Common myeloid progenitor, CD34-positive (primary cell): ENCODE data around the gene GLB1L3.

Source experiments
- CTCF ChIA-PET: fragments of 350-600 bp; sonication (Branson Sonifier 250); formaldehyde crosslinking; loops from one replicate; lab custom pipeline; 2021; ENCODE audit warnings: antibody characterized with exemption; lab: Charles Lee
- POLR2A ChIA-PET: fragments of 350-600 bp; sonication (Branson Sonifier 250); formaldehyde crosslinking; loops from one replicate; lab custom pipeline; 2021; ENCODE audit warnings: antibody characterized with exemption; lab: Charles Lee
- DNase-seq, 3 donors: peaks; one replicate each; pipeline versions ENCODE4 v3.0.0 to v3.0.0-alpha.2; 2013
- H3K27ac ChIP-seq, 2 experiments: 1 replicate in 1 of 2; 2 replicates in 1 of 2; pipeline ENCODE4 v1.7.0; 2013; ENCODE audit warnings: inconsistent platforms in 2 of 2, low read length in 2 of 2, mild to moderate bottlenecking in 2 of 2, low read depth in 1 of 2, moderate library complexity in 1 of 2; ENCODE audit not compliant: severe bottlenecking in 2 of 2, insufficient read depth in 1 of 2, poor library complexity in 1 of 2
- H3K27me3 ChIP-seq, 5 experiments: replicated peaks in 2 of 5; 1 replicate in 3 of 5; 2 replicates in 2 of 5; pipeline versions ENCODE4 v1.6.1 to v1.7.0; 2013; ENCODE audit warnings: low read length in 4 of 5, mild to moderate bottlenecking in 2 of 5, moderate library complexity in 2 of 5, inconsistent platforms in 1 of 5; ENCODE audit not compliant: insufficient read depth in 5 of 5, control insufficient read depth in 4 of 5
- H3K36me3 ChIP-seq, 4 experiments: 1 replicate in 2 of 4; 2 replicates in 2 of 4; pipeline versions ENCODE4 v1.6.1 to v1.7.0; 2013; ENCODE audit warnings: low read length in 3 of 4, control low read depth in 1 of 4, mild to moderate bottlenecking in 1 of 4; ENCODE audit not compliant: control insufficient read depth in 4 of 4, insufficient read depth in 4 of 4
- H3K4me1 ChIP-seq, 4 experiments: 1 replicate in 3 of 4; 2 replicates in 1 of 4; pipeline versions ENCODE4 v1.6.1 to v1.7.1; 2013; ENCODE audit warnings: low read length in 3 of 4, mild to moderate bottlenecking in 3 of 4, control low read depth in 1 of 4, inconsistent platforms in 1 of 4, moderate library complexity in 1 of 4; ENCODE audit not compliant: control insufficient read depth in 4 of 4, insufficient read depth in 4 of 4; ENCODE audit errors: control extremely low read depth in 1 of 4
- H3K4me3 ChIP-seq, 7 experiments: 1 replicate in 4 of 7; 2 replicates in 3 of 7; pipeline versions ENCODE4 v1.5.1 to v1.7.0; 2013; ENCODE audit warnings: mild to moderate bottlenecking in 7 of 7, low read length in 6 of 7, moderate library complexity in 6 of 7, inconsistent platforms in 2 of 7, low read depth in 2 of 7, control low read depth in 1 of 7; ENCODE audit not compliant: insufficient read depth in 4 of 7, control insufficient read depth in 1 of 7; ENCODE audit errors: extremely low read depth in 1 of 7
- H3K9me3 ChIP-seq, 5 experiments: 1 replicate in 4 of 5; 2 replicates in 1 of 5; pipeline versions ENCODE4 v1.6.1 to v1.7.1; 2013; ENCODE audit warnings: low read length in 4 of 5, mild to moderate bottlenecking in 2 of 5, inconsistent platforms in 1 of 5, low read depth in 1 of 5, moderate library complexity in 1 of 5; ENCODE audit not compliant: control insufficient read depth in 4 of 5, insufficient read depth in 2 of 5; ENCODE audit errors: control extremely low read depth in 1 of 5
- WGBS: methylation state at CpG from one replicate; pipeline ENCODE4 v1.1.5; 2013; ENCODE audit not compliant: insufficient coverage; 5-methylcytosine and 5-hydroxymethylcytosine counted together

The GLB1L3 gene

GRCh38 chr11:134287561-134287960 is 11.4 kb downstream of the GLB1L3 start:
- Histone ChIP-seq H3K27me3 (peaks cover 0 to 9% (median 6%) of the 10 kb centered on the region in 5 experiments), H3K4me3 (no peak overlapping the region), H3K36me3 (no peaks in the 10 kb centered on the region), H3K9me3 (no peaks in the 10 kb centered on the region), H3K4me1 (no peaks in the 10 kb centered on the region), H3K27ac (no peak overlapping the region)
- CTCF ChIA-PET, result no interaction called here
- no peak for DNase-seq
- POLR2A ChIA-PET, result no interaction called here
- WGBS, result 98% methylated on average over 10 of the region's 12 CpGs

- Histone ChIP-seq H3K27ac (no peak overlapping the region), H3K27me3 (peaks cover 0 to 7% (median 6%) of the 10 kb centered on the region in 5 experiments), H3K4me3 (no peak overlapping the region), H3K9me3 (no peaks in the 10 kb centered on the region), H3K36me3 (no peaks in the 10 kb centered on the region), H3K4me1 (no peaks in the 10 kb centered on the region)
- ChIA-PET CTCF (no interaction called here), POLR2A (no interaction called here)
- DNase-seq, result no peak
- 96% methylated on average over 11 of the region's 13 CpGs for WGBS
Measured at GRCh38 chr11:134288486-134288885, 12.3 kb downstream of the GLB1L3 start.

GRCh38 chr11:134289167-134289566 is 13.0 kb downstream of the GLB1L3 start:
- Histone ChIP-seq H3K36me3 (no peaks in the 10 kb centered on the region), H3K4me3 (no peak overlapping the region), H3K27ac (no peak overlapping the region), H3K27me3 (peaks cover 0 to 6% (median 4%) of the 10 kb centered on the region in 5 experiments), H3K9me3 (no peaks in the 10 kb centered on the region), H3K4me1 (no peaks in the 10 kb centered on the region)
- CTCF ChIA-PET, result no interaction called here
- no CpG with 5 or more reads among the region's 4 CpGs for WGBS
- no peak for DNase-seq
- POLR2A ChIA-PET, result no interaction called here

GRCh38 chr11:134289789-134290188 is 13.6 kb downstream of the GLB1L3 start:
- no peaks in the 10 kb centered on the region for H3K4me1 ChIP-seq
- H3K9me3 ChIP-seq, result no peaks in the 10 kb centered on the region
- ChIA-PET POLR2A (no interaction called here), CTCF (no interaction called here)
- H3K4me3 ChIP-seq, result no peak overlapping the region
- H3K27me3 ChIP-seq, result peaks cover 0 to 6% (median 4%) of the 10 kb centered on the region in 5 experiments
- 67% methylated on average over 7 of the region's 12 CpGs for WGBS
- no peak overlapping the region for H3K27ac ChIP-seq
- H3K36me3 ChIP-seq, result no peaks in the 10 kb centered on the region
- DNase-seq, result no peak

- H3K27ac ChIP-seq, result no peak overlapping the region
- H3K9me3 ChIP-seq, result no peaks in the 10 kb centered on the region
- CTCF ChIA-PET, result no interaction called here
- POLR2A ChIA-PET, result no interaction called here
- peaks cover 0 to 6% (median 4%) of the 10 kb centered on the region in 5 experiments for H3K27me3 ChIP-seq
- H3K4me1 ChIP-seq, result no peaks in the 10 kb centered on the region
- DNase-seq, result no peak
- no peak overlapping the region for H3K4me3 ChIP-seq
- no peaks in the 10 kb centered on the region for H3K36me3 ChIP-seq
- WGBS, result 97% methylated on average over 7 of the region's 7 CpGs
Measured at GRCh38 chr11:134290646-134291045, 14.5 kb downstream of the GLB1L3 start.

- Histone ChIP-seq H3K27ac (no peak overlapping the region), H3K27me3 (peaks cover 0 to 6% (median 4%) of the 10 kb centered on the region in 5 experiments), H3K4me1 (no peaks in the 10 kb centered on the region), H3K9me3 (no peaks in the 10 kb centered on the region), H3K4me3 (no peak overlapping the region), H3K36me3 (no peaks in the 10 kb centered on the region)
- ChIA-PET POLR2A (no interaction called here), CTCF (no interaction called here)
- no peak for DNase-seq
- WGBS, result 91% methylated on average over 6 of the region's 6 CpGs
Measured at GRCh38 chr11:134291196-134291595, 15.0 kb downstream of the GLB1L3 start.

GRCh38 chr11:134292661-134293060 is 16.5 kb downstream of the GLB1L3 start:
- Histone ChIP-seq H3K4me1 (no peaks in the 10 kb centered on the region), H3K9me3 (no peaks in the 10 kb centered on the region), H3K27ac (no peak overlapping the region), H3K36me3 (no peaks in the 10 kb centered on the region), H3K27me3 (peaks cover 0 to 6% (median 3%) of the 10 kb centered on the region in 5 experiments), H3K4me3 (no peak overlapping the region)
- WGBS, result 84% methylated on average over 15 of the region's 15 CpGs
- no peak for DNase-seq
- CTCF ChIA-PET, result no interaction called here
- POLR2A ChIA-PET, result no interaction called here
